B cell (primary cell): ENCODE results near the gene NSD1.

Experiments
- CTCF ChIP-seq: fragments of 200-600 bp; IDR thresholded peaks from one replicate; pipeline ENCODE4 v1.8.0; 2022; ENCODE audit warnings: antibody characterized with exemption, mild to moderate bottlenecking
- EZH2 ChIP-seq: IDR thresholded peaks from 2 replicates; pipeline ENCODE4 v1.6.1; 2012; ENCODE audit warnings: borderline replicate concordance, low read depth, mild to moderate bottlenecking, moderate library complexity, low read length; ENCODE audit not compliant: insufficient read depth, poor library complexity, severe bottlenecking

GRCh38 chr5:177316005-177316404, 182.4 kb downstream of the NSD1 start:
- TF ChIP-seq CTCF (no peak), EZH2 (no peak)
